IPS DF 6.9 (cell line): ENCODE measurements around the gene LBHD2.
A peak's percentile ranks its signal among the peaks of the same experiment; 100 is the strongest.
"Not testable (repeated sequence)": the region's sequence is repeated elsewhere in the genome, so short reads cannot be mapped to it uniquely, and the experiment has no call there.

Experiments
- DNase-seq: peaks from one replicate; pipeline ENCODE4 v3.0.0-alpha.2; 2013; ENCODE audit warnings: low read depth, low spot score
- H3K27ac ChIP-seq: one replicate; pipeline ENCODE4 v1.5.1; 2013; ENCODE audit warnings: low read length, control low read depth
- H3K27me3 ChIP-seq: 2 replicates; pipeline ENCODE4 v1.6.1; 2013; ENCODE audit warnings: mild to moderate bottlenecking, low read length; ENCODE audit not compliant: control insufficient read depth, insufficient read depth
- H3K36me3 ChIP-seq: 2 replicates; pipeline ENCODE4 v1.6.1; 2013; ENCODE audit warnings: low read length; ENCODE audit not compliant: control insufficient read depth, insufficient read depth
- H3K4me1 ChIP-seq: 2 replicates; pipeline ENCODE4 v1.6.1; 2013; ENCODE audit warnings: low read length; ENCODE audit not compliant: control insufficient read depth, insufficient read depth
- H3K4me3 ChIP-seq: 2 replicates; pipeline ENCODE4 v1.5.1; 2013; ENCODE audit warnings: mild to moderate bottlenecking, low read length
- H3K9me3 ChIP-seq: 2 replicates; pipeline ENCODE4 v1.6.1; 2013; ENCODE audit warnings: low read length, inconsistent platforms; ENCODE audit not compliant: control insufficient read depth, insufficient read depth
- WGBS: extraction: QIAGEN DNeasy Blood & Tissue Kit; methylation state at CpG from one replicate; pipeline ENCODE4 v1.1.7; 2013; ENCODE audit warnings: mixed read lengths, missing lambda C conversion rate; ENCODE audit not compliant: insufficient read length, insufficient coverage; 5-methylcytosine and 5-hydroxymethylcytosine counted together

Gene LBHD2

DNA sequence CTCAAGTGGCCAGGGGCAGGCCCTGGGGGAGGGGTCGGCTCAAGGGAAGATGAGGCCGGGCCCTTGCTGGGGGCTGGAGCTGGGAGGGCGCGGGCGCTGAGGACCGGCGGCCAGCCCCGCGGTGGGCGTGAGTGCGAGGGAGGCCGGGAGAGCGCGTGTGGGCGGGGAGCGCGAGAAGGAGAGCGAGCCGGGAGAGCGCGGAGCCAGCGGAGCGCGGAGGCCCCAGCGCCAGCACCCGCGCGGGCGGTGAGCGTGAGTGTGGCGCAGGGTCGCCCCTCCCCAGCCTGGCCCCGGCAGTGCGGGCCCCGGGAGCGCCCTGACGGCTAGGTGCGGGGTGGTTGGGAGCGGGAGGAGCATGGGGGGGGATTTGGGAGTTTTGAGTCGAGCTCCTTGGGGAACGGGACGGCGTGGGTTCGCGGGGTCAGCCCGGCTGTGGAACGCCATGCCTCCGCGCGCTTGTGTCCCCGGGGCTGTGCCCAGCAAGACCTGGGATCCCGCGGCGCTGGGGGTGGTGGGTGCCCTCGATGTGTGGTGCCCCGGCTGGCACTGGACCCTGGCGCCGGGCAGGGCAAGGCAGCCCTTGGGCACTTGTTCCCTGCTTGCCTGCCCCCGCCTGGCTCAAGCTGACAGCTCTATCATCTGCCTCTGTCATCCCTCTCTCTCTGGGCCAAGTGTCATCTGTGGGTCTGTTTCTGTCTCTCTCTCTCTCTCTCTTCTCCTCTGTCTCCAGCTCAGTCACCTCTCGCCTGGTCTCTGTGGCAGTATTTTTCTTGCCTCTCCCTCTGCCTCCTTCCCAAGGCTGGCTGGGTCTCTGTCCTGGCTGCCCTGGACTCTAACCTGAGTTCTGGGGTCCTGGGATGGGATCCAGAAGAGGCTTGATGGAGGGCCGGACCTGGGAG, at the start of gene LBHD2:
Gene LBHD2, plus strand, starts transcription at position 190 of the 899 bp plus-strand sequence. CDS start 1,803 bp downstream, outside the sequence.
- H3K4me1 ChIP-seq: no peaks in the 10 kb centered on the region
- H3K4me3 ChIP-seq: peak within 1 kb of the TSS; percentile 26; the same call in 1 of the 2 replicates
- no CpG with 5 or more reads among the region's 61 CpGs for WGBS

DNA sequence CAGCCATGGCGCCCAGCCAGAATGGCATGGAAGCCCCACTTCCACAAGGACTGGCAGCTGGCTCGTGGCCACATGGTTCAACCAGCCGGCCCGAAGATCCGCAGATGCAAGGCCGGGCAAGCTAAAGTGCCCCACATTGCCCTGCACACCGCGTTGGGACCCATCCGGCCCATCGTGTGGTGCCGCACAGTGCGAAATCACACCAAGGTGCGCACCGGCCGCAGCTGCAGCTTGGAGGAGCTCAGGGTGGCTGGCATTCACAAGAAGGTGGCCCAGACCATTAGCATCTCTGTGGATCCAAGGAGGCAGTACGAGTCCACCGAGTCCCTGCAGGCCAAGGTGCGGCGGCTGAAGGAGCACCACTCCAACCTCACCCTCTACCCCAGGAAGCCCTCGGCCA, 42.5 kb upstream of the LBHD2 start:
- no peaks in the 10 kb centered on the region for H3K4me1 ChIP-seq
- H3K27ac ChIP-seq: no peak overlapping the region
- WGBS: no CpG with 5 or more reads among the region's 20 CpGs
- no peak for DNase-seq
- H3K4me3 ChIP-seq: no peak overlapping the region
- H3K27me3 ChIP-seq: no peaks in the 10 kb centered on the region
- no peaks in the 10 kb centered on the region for H3K36me3 ChIP-seq
- H3K9me3 ChIP-seq: no peaks in the 10 kb centered on the region

More for the DNA sequence above, at the start of gene LBHD2:
- Histone ChIP-seq H3K27ac (no peak within 1 kb of the TSS), H3K9me3 (no peaks in the 10 kb centered on the region), H3K36me3 (no peaks in the 10 kb centered on the region; the same call in 1 of the 2 replicates), H3K27me3 (peaks cover 3% of the 10 kb centered on the region; the same call in 1 of the 2 replicates)
- DNase-seq: no peak

DNA sequence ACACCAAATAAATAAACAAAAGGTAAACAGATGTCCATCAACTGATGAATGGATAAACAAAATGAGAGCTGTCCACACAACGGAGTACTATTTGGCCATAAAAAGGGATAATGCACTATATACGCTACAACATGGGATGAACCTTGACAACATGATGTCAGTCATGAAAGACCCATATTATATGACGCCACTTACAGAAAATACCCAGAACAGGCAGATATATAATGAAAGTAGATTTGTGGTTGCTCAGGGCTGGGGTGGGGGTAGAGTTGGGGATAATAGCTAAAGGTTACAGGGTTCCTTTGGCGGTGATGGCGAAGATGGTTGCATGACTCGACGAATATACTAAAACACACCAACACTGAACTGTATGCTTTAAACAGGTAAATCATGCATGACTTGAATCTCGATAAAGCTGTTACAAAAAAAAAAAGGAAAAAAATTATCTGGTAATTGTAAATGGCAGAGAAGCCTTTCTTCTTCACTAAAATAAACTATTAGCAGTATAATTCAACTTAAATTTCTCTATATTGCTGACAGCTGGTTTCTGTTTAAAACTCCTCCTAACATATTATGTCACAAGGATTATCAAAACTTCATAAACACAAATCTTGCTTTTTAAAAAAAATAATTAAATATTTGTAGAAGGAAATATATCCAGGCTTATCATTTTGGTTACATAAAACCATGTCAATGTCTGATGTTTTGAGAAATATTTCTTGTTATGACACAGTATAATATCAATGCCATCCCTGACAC, 40.6 kb upstream of the LBHD2 start:
- no peaks in the 10 kb centered on the region for H3K9me3 ChIP-seq
- WGBS: no CpG with 5 or more reads among the region's 8 CpGs
- H3K27me3 ChIP-seq: no peaks in the 10 kb centered on the region
- no peaks in the 10 kb centered on the region for H3K4me1 ChIP-seq
- H3K4me3 ChIP-seq: no peak overlapping the region
- no peaks in the 10 kb centered on the region for H3K36me3 ChIP-seq
- no peak overlapping the region for H3K27ac ChIP-seq
- no peak for DNase-seq

- no peak for DNase-seq
- no CpG with 5 or more reads among the region's 15 CpGs for WGBS
These were observed 38.6 kb upstream of the LBHD2 start for GRCh38 chr14:103045371-103045869.

GRCh38 chr14:103047453-103047852, 36.6 kb upstream of the LBHD2 start:
- not testable (repeated sequence) for H3K4me1 ChIP-seq, H3K27ac ChIP-seq, H3K27me3 ChIP-seq, DNase-seq, H3K4me3 ChIP-seq, H3K36me3 ChIP-seq, H3K9me3 ChIP-seq
- WGBS: no CpG with 5 or more reads among the region's 8 CpGs

More at GRCh38 chr14:103045371-103045869, 38.6 kb upstream of the LBHD2 start:
- Histone ChIP-seq H3K4me3 (no peak overlapping the region), H3K27ac (no peak overlapping the region), H3K4me1 (no peaks in the 10 kb centered on the region), H3K27me3 (no peaks in the 10 kb centered on the region), H3K9me3 (no peaks in the 10 kb centered on the region), H3K36me3 (no peaks in the 10 kb centered on the region)

GRCh38 chr14:103050935-103051334, 33.1 kb upstream of the LBHD2 start:
- Histone ChIP-seq H3K36me3 (no peaks in the 10 kb centered on the region), H3K27ac (no peak overlapping the region), H3K9me3 (no peaks in the 10 kb centered on the region), H3K27me3 (no peaks in the 10 kb centered on the region), H3K4me3 (no peak overlapping the region), H3K4me1 (no peaks in the 10 kb centered on the region; the same call in 1 of the 2 replicates)
- 100% methylated on average over 1 of the region's 5 CpGs for WGBS
- no peak for DNase-seq

DNA sequence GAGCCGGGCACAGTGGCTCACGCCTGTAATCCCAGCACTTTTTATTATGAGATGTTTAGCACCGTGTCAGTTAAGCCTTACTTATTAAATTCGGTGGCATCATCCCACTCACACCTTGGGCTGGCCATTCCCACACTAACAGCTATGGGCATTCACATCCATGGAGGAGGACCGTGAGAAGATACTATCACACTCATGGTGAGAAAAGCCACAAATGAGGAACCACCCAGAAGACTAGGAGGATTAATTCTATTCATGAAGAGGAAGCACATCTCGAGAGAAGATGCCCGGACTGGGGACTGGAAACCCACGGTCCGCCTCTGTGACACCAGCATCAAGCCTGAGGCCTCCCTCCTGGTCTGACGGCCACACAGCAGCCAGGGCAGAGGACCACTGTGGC, 31.6 kb upstream of the LBHD2 start:
- Histone ChIP-seq H3K9me3 (no peaks in the 10 kb centered on the region), H3K36me3 (no peaks in the 10 kb centered on the region), H3K27ac (no peak overlapping the region), H3K4me3 (no peak overlapping the region; the same call in 1 of the 2 replicates), H3K27me3 (no peaks in the 10 kb centered on the region), H3K4me1 (no peaks in the 10 kb centered on the region; the same call in 1 of the 2 replicates)
- no peak for DNase-seq
- WGBS: no CpG with 5 or more reads among the region's 10 CpGs

GRCh38 chr14:103055695-103056094, 28.3 kb upstream of the LBHD2 start:
- no peaks in the 10 kb centered on the region; the same call in 1 of the 2 replicates for H3K4me1 ChIP-seq
- no peak overlapping the region for H3K4me3 ChIP-seq
- H3K27ac ChIP-seq: no peak overlapping the region
- WGBS: no CpG with 5 or more reads among the region's 8 CpGs
- no peaks in the 10 kb centered on the region for H3K36me3 ChIP-seq
- H3K9me3 ChIP-seq: no peaks in the 10 kb centered on the region
- no peaks in the 10 kb centered on the region for H3K27me3 ChIP-seq
- no peak for DNase-seq

DNA sequence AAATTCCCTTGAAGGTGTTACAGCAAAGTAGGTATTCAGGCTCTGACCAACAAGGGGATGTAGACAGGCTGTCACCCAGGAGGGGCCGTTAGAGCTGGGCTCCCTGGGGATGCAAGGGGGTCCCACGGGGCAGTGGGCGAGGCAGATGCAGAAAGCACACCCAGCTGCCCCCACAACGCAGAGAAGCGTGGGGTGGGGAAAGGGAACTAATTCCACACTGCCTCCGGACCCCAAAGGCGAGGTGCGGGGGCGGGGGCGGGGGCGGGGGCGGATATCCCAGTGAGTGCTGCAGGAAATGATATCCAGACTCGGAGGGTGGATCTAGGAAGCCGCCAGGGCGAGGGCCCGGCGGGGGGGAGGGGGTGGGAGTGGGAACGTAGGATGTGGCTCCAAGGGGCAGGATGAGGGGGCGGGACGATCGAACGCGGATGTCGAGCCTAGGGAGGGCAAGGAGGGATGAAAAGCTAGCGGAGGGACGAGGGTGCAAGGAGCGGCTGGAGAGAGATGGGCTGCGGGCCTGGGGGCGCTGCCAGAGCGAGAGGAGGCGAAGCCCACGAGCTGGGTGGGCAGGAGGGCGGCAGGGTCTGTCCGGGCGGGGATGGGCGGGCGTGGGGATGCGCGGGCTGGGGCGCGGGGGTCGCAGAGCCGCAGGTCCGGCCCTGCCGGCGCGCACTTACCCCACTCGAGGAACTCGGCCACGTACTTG, 27.5 kb upstream of the LBHD2 start:
- H3K36me3 ChIP-seq: no peaks in the 10 kb centered on the region

GRCh38 chr14:103057028-103057371, 27.0 kb upstream of the LBHD2 start:
- Histone ChIP-seq H3K4me1 (no peaks in the 10 kb centered on the region; the same call in 1 of the 2 replicates), H3K4me3 (peak overlapping the region; percentile 100), H3K27me3 (no peaks in the 10 kb centered on the region), H3K27ac (no peak overlapping the region), H3K36me3 (no peaks in the 10 kb centered on the region), H3K9me3 (no peaks in the 10 kb centered on the region)
- no CpG with 5 or more reads among the region's 53 CpGs for WGBS
- no peak for DNase-seq

More for the DNA sequence above, 27.5 kb upstream of the LBHD2 start:
- no peak for DNase-seq
- WGBS: no CpG with 5 or more reads among the region's 50 CpGs
- H3K4me3 ChIP-seq: peak overlapping the region; percentile 100
- H3K4me1 ChIP-seq: no peaks in the 10 kb centered on the region; the same call in 1 of the 2 replicates
- no peaks in the 10 kb centered on the region for H3K9me3 ChIP-seq
- H3K27ac ChIP-seq: no peak overlapping the region
- H3K27me3 ChIP-seq: no peaks in the 10 kb centered on the region
